DMS53 (cell line): ENCODE measurements around the gene TARP.
"Not testable (repeated sequence)": the region's sequence is repeated elsewhere in the genome, so short reads cannot be mapped to it uniquely, and the experiment has no call there.

ENCODE experiments used
- DNase-seq: peaks from one replicate; lab custom pipeline; 2025; lab: John Stamatoyannopoulos, UW

The TARP gene

DNA sequence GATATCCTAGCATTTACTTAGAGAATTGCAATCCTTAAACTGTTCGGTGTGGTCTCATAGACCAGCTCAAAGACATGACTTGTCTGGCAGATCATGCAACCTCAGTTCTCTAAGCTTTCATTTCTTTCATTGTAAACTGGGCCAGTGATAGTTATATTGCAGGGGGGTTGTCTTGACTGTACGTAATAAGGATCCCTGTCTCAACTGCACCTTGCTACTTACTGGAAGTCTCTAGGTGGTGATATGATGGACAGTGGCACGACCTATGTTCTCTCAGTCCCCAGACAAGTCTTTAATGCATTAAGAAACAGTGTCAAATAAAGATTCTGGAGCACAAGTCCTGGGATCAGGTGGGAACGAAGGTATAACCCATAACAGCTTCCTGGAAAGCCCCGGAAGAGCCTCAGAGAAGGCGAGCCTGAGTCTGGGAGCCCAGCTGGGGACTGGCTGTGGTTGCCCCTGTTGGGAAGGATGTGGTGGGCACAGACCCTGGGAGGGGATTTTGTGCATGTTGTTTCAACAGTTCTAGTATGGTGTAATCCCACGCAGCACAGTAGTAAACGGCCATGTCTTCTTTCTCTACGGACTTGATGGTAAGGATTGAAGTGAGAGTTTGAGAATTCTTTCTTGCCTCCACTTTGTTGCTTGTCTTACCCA lies 26.0 kb upstream of the TARP start:
- DNase-seq: no peak

DNA sequence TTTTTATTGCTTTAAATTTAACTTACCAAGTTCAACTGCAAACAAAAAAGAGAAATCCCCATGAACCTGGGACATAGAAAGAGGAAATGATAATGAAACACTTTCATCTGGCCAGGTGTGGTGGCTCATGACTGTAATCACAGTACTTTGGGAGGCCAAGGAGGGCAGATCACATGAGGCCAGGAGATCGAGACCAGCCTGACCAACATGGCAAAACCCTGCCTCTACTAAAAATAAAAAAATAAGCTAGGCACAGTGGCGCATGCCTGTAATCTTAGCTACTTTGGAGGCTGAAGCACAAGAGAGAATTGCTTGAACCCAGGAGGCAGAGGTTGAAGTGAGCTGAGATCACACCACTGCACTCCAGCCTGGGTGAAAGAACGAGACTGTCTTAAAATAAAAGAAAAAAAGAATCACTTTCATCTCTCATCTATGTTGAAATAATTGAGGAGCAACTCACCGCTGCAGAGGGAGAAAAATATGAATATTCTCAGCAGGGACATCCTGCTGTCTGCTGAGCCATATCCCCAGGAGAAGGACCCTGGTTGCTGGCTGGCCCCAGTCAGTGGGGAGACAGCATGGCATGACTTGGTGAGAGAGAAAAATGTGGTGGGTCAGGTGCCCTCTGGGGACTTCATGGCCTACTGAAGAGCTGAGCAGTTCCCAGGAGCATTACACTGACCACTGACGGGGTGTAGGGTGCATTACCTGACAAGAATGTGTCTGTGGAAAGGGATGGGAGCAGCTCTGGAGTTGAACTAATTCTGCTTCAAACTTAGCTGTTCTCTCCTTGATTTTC lies 22.8 kb upstream of the TARP start:
- no peak for DNase-seq

DNA sequence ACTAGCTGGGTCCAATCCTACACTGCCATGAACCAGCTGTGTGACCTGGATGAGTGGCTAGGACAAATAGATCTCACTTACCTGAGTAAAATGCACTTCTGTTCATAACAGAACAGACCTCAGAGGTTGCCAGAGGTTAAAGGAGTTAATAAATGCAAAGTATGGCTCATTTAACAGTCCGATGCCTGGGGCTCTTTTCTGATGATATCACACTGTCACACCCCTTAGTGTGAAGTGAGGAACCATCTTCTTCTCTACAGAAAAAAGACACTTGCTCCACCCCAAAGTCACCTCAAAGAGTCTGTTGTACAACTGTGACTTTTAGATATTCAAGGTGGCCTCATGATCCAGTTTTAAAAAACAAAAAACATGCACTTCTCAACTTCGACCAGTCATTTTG lies 21.5 kb upstream of the TARP start:
- no peak for DNase-seq

DNA sequence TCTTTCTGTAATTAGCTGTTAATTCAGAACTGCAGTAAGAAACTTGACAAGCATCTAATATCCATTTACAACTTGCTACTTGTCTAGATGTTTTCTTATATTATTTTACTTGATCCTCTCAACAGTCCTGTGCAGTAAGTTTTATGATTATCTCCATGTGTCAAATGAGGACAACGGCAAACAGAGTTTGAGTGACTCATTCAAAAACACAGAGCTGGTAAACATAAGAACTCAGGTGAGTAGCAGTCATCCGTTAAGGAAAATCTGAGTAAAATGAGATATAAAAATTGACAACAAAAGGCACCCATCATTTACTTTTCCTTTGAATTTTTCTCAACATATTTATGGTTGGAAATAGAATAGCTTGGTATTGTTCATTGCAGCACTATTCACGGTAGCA lies 19.0 kb upstream of the TARP start:
- DNase-seq: peak; percentile 72

DNA sequence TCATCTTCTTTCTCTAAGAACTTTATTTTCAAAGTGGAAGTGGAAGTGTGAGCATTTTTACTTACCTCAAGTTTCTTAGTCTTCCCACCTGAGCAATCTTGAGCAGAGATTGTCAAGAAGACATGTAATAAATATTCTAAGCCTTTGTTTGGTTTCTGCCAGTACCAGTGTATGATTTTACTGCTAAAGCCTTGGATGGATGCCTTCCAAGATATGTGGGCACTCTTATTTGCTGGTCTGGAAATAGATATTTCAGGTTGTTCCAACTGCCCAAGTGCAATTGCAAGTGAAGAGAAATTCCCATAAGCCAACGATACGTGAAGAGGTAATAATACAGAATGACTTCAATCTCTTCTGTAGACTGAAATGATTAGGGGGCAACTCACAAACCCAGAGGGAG lies 18.2 kb upstream of the TARP start:
- no peak for DNase-seq

DNA sequence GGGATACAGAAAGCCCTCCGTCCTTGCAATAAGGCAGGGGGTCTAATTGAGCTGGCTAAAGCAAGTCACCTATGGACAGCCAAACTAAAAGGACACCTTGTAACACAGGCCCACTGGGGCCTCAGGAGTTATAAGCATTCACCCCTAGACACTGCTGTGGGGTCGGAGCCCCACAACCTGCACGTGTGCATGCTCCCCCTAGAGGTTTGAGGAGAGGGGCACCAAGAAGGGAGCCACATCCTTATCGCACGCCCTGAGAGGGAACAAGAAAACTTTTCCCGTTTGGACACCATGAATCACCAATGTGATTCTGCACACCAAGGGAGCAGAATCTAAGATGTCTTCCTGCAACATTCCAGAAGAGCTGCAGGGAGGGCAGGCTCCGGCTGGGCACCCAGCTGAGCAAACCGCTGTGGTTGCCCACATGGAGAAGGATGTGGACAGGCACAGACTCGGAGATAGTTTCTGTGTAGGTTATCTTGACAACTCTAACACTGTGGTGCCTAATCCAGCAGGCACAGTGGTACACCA lies 17.7 kb upstream of the TARP start:
- no peak for DNase-seq

DNA sequence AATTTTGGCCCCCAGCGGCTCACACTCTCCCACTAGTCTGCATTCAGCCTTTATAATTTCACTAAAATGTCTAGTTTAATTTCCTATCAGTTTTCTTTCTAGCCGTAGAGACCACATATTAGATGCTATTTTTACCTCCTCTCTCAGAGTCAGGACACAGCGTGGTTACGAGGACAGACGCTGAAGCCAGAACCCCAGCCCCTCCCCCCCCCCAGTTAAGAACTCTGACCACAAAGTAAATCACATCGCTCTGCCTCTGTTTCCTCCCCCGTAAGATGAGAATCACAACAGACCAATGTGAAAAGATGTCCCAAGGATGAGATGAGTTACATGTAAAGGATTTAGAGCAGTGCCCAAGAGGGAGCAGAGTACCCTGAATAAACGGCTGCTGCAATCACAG lies 11.1 kb upstream of the TARP start:
- DNase-seq: no peak

DNA sequence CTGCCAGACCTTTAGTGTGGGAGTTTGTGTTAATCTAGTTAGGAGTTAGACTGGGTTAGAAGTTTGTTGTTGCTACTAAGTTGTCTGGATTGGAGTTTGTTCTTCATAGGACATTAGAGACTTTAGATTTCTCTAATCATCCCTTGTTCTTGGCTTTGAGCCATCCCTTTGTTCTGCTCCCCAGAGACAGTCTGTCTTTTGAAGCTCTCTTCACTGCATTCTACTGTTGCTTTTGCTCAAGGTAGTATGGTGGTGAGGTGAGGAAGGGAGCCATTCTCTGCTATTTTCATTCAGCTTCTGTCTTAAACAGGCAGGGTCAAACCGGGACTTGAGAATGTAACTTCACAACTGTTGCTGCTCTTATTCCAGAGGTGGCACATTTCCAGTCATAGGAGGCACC lies 10.4 kb upstream of the TARP start:
- no peak for DNase-seq

DNA sequence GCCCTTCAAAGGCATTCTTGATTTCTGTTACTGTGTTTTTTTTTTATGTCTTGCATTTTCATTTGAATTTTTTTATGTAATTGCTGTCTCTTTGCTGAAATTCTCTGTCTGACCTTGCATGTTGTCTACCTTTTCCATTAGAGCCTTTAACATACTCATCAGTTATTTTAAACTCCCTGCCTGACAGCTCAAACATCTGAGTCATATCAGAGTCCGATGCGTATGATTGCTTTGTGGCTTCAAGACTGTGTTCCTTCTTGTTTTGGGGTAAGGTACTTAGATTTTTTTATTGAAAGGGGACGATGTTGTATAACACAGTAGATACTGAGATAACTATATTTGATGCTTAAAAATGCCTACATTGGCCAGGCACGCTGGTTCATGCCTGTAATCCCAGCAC lies 9.7 kb upstream of the TARP start:
- DNase-seq: no peak

DNA sequence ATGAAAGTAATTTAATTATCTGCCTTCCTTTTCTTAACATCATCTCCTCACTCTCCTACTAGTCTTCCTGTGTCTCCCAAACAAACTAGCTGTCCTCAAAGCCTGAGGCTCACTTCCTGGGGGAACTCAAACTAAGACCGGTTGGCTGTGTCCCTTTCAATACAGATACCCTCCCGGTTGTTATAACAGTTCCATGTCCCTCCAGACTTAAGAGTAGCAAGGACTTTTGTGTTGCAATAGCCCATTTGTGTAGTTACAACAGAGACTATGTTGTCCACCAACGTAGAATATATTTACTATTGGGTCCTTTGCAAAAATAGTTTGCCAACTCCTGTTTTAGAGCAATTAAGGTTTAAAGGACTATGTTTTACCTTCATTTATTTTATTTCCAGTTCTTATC lies 8.6 kb upstream of the TARP start:
- no peak for DNase-seq

DNA sequence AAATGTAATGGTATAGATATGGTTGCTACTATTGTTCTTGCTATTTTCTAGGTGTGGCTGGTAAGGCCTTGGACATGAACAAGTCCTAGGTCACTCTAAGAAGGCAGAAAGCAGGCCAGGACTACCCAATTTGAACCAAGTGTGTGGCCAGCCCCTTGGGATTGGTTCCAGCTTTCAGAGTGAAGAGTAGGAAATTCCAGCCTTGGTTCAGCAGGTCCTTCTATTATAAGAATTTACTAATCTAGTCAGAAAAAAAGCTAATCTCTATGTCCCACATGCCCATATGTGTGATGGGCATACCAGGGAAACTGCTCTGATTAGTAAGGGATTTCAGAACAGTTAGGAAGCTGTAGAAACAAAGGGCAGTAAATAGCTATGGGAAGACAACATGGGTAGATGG lies 7.8 kb upstream of the TARP start:
- DNase-seq: no peak

DNA sequence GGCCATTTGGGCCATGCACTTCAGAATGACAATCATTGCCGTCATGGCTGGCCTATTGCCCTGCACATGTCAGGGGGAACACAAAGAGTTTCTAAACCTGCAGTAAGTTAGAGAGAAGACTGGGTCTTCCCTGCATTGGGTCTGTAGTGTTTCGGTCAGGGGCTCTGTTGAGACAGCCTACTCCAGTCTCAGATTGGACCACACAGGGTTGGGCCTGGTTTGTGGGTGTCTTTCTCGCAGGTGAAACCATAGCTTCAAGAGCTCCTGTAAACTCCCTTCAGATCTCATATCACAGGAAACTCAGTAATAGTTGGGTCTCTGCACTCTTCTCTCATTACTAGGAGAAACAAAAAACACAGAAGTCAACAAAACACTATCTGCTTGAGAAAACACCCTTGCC lies 7.3 kb upstream of the TARP start:
- DNase-seq: no peak

DNA sequence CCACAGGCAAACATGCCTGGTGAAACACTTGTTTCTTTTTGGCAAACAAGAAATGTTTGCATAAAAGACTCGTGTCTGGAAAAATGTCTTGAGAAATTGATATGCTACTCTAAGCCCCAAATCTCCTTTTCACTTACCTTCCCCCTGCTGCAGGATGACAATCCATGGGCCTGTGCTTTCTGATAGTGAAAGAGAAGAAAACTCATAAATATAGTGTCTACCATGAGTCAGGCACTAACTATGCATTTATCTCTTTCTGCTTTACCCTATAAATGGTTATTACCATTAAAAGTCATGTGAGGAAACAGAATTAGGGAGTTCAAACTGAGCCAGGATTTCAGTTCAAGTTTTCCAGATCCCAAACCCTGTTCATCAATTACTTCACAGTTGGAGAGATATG lies 6.6 kb upstream of the TARP start:
- no peak for DNase-seq

DNA sequence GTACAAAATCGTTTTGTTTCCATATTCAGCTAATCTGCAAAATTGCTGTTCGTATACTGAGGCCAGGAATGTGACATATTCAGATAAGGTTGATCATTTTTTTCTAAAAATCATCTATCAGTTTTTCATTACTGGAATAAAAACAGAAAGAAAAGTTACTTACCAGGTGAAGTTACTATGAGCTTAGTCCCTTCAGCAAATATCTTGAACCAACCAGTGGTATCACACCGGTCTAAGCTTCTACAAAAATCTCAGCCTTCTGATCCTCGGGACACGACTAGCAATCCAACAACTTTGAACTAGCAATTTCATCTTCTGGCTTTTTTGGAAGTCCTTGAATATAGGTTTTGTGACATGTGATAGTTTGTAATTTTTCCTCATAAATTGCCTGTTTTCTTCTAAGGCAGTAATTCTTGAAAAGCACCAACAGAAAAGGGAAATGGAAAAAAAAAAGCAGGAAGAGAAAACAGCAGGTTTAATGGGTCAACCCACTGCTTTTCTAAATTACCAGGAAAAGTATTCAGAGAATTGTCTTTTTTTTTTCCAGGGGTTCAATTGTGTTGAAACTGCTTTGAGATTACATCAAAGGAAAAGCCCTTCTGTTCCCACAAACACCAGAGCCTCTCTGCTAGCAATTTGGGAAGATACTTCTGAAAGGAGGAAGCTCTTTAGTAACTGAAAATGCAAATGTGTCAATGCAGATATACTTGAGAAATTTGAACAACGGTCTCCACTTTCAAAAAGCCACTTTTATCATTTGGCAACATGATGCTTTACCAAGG lies 2.9 kb upstream of the TARP start:
- DNase-seq: no peak

DNA sequence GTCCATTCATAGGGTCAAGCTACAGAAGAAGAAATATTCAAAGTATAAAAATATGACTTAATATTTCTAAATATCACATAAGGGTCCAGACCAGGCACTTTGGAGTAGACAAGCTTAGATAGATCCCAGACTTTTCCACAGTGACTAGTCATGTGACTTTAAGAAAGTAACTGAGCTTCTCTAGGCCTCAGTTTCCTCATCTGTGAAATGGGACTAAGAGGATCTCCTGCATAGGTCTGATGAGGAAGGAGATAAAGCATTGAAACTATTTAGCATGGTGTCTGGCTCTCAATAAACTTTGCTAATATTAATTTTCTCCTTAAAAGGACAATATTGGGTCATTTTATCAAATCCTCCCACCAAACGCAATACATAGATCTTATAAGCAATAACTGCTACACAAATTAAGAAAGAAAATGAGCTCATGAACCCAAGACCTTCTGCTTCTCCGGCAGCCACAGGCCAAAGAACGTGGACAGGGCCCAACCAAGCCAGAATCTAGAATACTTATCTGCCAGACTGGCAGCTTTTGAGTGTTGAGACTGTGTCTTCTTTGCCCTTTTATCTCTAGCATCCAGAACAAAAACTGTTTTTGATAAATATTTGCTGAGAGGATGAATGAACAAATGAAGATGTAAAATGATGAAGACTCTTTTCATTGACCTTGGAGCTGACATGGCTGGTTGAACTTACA lies 1.6 kb upstream of the TARP start:
- no peak for DNase-seq

DNA sequence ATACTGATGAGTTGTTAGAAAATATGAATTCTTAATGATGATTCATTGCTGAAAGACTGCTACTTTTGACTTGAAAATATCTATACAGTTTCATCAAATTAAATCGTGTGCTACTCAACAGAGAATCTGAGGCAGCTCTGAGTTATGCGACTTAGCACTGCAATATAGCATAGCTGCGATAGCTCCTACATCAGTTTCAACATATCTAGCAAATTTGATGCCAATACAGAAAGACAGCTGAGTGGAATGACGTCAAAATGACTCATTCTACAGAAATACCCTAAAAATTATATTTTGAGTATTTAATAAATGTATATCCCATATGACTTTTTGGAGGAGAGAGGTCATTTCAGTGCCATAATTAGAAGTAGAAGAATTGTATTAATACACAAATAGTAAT lies 1.1 kb upstream of the TARP start:
- no peak for DNase-seq

DNA sequence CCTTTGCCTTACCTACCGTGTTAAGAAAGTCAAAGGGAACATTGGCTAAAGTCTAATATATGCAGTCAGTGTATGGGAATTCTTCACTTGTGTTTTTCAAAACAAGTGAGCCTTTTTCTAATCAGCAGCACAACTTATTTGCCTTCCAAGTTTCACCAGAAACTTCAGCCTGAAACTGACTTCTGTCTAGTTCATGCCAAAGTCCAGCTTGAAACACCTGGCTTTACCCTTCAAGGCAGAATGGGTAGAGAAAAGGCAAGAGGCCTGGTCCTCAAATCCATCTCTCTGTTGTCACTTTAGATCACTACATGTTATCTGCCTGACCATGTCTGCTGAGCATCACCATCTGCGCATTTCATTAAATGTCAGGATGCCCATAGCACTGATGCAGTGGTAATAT lies 3.0 kb downstream of the TARP start:
- DNase-seq: not testable (repeated sequence)

DNA sequence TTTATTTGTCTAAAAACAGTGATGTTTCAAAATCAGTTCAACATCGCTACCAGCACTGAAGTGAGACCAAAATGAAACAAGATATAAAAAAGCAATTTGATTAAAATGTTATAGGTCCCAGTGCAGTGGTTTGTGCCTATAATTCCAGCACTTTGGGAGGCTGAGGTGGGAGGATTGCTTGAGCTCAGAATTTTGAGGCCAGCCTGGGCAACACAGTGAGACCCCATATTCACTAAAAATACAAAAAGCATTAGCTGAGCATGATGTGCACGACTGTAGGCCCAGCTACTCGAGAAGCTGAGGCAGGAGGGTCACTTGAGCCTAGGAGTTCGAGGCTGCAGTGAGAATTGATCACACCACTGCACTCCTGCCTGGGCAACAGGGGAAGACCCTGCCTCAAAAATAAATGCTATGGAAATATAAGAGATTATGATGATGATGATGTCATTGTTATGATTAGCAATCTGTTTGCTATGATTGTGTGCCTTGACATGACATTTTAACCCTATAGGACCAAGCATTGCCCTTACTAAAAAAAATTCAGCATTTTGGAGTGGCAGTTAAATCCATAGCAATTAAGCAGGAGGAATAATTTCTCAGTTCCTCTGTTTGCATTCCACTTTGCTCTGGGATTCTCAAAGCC lies 3.6 kb downstream of the TARP start:
- DNase-seq: not testable (repeated sequence)

DNA sequence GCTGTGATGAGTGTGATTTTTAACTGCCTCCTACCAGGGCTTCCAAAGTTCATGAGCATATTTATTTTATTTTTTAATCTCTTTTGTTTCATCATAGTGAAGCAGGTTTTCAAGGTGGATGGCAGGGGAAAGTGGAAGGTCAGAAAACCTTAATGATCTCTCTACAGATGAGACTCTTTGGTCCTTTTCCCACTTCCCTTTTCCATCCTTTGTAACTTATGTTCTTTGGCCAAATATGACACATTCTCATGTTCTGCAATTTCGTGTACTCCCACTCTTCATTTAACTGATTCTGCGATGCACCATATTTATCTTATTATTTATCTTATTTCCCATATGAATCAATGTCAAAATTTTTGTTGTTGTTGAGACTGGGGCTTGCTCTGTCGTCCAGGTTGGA lies 7.5 kb downstream of the TARP start:
- not testable (repeated sequence) for DNase-seq

DNA sequence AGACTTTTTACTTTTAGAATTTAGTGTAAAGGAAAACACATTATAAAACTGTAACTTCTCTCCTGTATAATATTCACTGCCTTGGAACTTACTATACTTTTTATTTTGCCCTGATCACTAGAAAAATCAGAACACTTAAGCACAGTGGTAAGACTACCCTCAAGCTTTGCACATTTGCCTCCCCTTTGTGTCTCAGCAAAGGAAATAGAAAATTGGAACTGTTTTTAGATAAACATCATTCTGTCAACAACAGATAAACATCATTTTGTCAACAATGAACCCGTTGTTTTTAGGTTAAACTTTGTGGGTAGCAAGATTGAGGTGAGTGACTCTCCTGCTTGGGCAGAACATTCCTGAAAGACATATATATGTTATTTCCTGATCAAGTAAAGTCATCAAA lies 8.8 kb downstream of the TARP start:
- DNase-seq: not testable (repeated sequence)

DNA sequence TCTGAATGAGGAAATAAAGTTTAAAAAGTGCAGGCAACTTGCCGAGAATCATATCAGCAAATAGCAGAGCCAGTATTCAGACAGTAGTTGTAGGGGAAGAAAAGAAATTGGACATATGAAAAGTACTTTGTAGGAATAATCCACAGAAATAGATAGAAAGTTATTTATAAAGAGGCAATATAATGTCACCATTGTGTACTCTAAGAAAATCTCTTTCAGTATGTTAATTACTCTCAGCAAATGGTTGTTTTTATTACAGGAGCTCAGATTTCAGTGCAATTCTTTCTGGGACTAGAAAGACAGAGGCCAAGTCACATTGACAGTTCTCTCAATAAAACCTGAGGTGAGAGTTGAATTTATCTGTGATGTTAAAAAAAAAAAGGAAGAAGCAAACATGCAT lies 10.2 kb downstream of the TARP start:
- DNase-seq: not testable (repeated sequence)

DNA sequence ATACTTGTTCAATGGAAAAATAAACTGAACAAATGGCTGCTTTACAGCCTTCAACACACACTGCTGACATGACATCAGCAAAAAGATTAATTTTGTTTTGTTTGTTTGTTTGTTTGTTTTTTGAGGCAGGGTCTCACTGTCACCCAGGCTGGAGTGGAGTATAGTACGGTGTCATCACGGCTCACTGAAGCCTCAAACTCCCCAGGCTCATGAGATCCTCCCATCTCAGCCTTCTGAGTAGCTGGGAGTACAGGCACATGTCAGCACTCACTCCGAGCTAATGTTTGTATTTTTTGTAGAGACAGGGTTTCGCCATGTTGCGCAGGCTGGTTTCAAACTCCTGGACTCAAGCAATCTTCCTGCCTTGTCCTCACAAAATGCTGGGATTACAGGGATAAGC lies 10.9 kb downstream of the TARP start:
- DNase-seq: no peak
